Chondrocyte (in vitro differentiated cells): ENCODE measurements around the gene UBE2L5. TPM values are rescaled to one million over a fixed set of nuclear protein-coding genes. Genes with fewer than 3 reads are reported as not detected.

Source experiments
- DNase-seq: peaks from one replicate; pipeline ENCODE4 v3.0.0; 2021; ENCODE audit warnings: mixed read lengths, low spot score
- H3K27ac Mint-ChIP-seq: one replicate; pipeline ENCODE4 v1.8.0; 2021; ENCODE audit warnings: mild to moderate bottlenecking, moderate library complexity, mixed read lengths; ENCODE audit not compliant: unreplicated experiment
- H3K27me3 Mint-ChIP-seq: 2 replicates; pipeline ENCODE4 v1.8.0; 2021; ENCODE audit warnings: low read depth, mixed read lengths
- H3K36me3 Mint-ChIP-seq: 2 replicates; pipeline ENCODE4 v1.8.0; 2021; ENCODE audit warnings: low read depth, mixed read lengths
- H3K4me1 Mint-ChIP-seq: 2 replicates; pipeline ENCODE4 v1.8.0; 2021; ENCODE audit warnings: low read depth, mild to moderate bottlenecking, mixed read lengths
- H3K4me3 Mint-ChIP-seq: one replicate; pipeline ENCODE4 v1.8.0; 2021; ENCODE audit warnings: mild to moderate bottlenecking, moderate library complexity, mixed read lengths; ENCODE audit not compliant: unreplicated experiment
- H3K9me3 Mint-ChIP-seq: 2 replicates; pipeline ENCODE4 v1.8.0; 2021; ENCODE audit warnings: low read depth, mixed read lengths
- CTCF ChIP-seq: fragments of 200-600 bp; sonication (generic); IDR thresholded peaks from 2 replicates; pipeline ENCODE4 v1.5.0; 2021; ENCODE audit warnings: antibody characterized with exemption, mild to moderate bottlenecking, moderate library complexity
- total RNA-seq: library from RNA; stranded (reverse); gene quantifications from 3 replicates; pipeline ENCODE4 v1.2.1, GENCODE V29; 2021

UBE2L5 gene
- total RNA-seq, 1 donor from 2014 or later, result not detected

- Mint-ChIP-seq H3K27me3 (no peaks in the 10 kb centered on the region), H3K27ac (peak overlapping the region; percentile 92), H3K9me3 (no peaks in the 10 kb centered on the region), H3K4me1 (peaks cover 12% of the 10 kb centered on the region), H3K4me3 (peak overlapping the region; percentile 77), H3K36me3 (no peaks in the 10 kb centered on the region)
- DNase-seq, result no peak
- no peak for TF ChIP-seq CTCF
Measured at GRCh38 chr13:30421093-30422053, 920 bp upstream of the UBE2L5 start.

GRCh38 chr13:30423891-30424290, 1.6 kb downstream of the UBE2L5 start:
- DNase-seq, result no peak
- H3K9me3 Mint-ChIP-seq, result no peaks in the 10 kb centered on the region
- no peak overlapping the region for H3K4me3 Mint-ChIP-seq
- no peak overlapping the region for H3K27ac Mint-ChIP-seq
- no peaks in the 10 kb centered on the region for H3K36me3 Mint-ChIP-seq
- H3K4me1 Mint-ChIP-seq, result peaks cover 16% of the 10 kb centered on the region
- no peaks in the 10 kb centered on the region for H3K27me3 Mint-ChIP-seq
- no peak for TF ChIP-seq CTCF

- Mint-ChIP-seq H3K27ac (no peak overlapping the region), H3K9me3 (no peaks in the 10 kb centered on the region), H3K4me3 (no peak overlapping the region), H3K36me3 (no peaks in the 10 kb centered on the region), H3K4me1 (peaks cover 32% of the 10 kb centered on the region), H3K27me3 (no peaks in the 10 kb centered on the region)
- TF ChIP-seq CTCF, result no peak
- no peak for DNase-seq
Measured at GRCh38 chr13:30429235-30429634, 6.9 kb downstream of the UBE2L5 start.

GRCh38 chr13:30429721-30430694, 7.7 kb downstream of the UBE2L5 start:
- H3K4me3 Mint-ChIP-seq, result peak overlapping the region; percentile 53
- no peak for DNase-seq

More at GRCh38 chr13:30429721-30430694, 7.7 kb downstream of the UBE2L5 start:
- H3K9me3 Mint-ChIP-seq, result no peaks in the 10 kb centered on the region
- TF ChIP-seq CTCF, result no peak
- H3K36me3 Mint-ChIP-seq, result no peaks in the 10 kb centered on the region
- H3K4me1 Mint-ChIP-seq, result peaks cover 32% of the 10 kb centered on the region
- peak overlapping the region; percentile 95 for H3K27ac Mint-ChIP-seq
- H3K27me3 Mint-ChIP-seq, result no peaks in the 10 kb centered on the region
